Type B pancreatic cell (in vitro differentiated cells): ENCODE measurements around the gene BCL3. TPM values are rescaled to one million over a fixed set of nuclear protein-coding genes. Genes with fewer than 3 reads are reported as not detected.
"Not testable (repeated sequence)": the region's sequence is repeated elsewhere in the genome, so short reads cannot be mapped to it uniquely, and the experiment has no call there.

Experiments
- DNase-seq: peaks from one replicate; pipeline ENCODE4 v3.0.0; 2021; ENCODE audit warnings: mixed read lengths; ENCODE audit not compliant: unreplicated experiment; ENCODE audit errors: extremely low spot score
- H3K27ac Mint-ChIP-seq: 2 replicates; pipeline ENCODE4 v1.8.0; 2021; ENCODE audit warnings: mild to moderate bottlenecking, mixed read lengths
- H3K27me3 Mint-ChIP-seq: 2 replicates; pipeline ENCODE4 v1.8.0; 2021; ENCODE audit warnings: mixed read lengths
- H3K36me3 Mint-ChIP-seq: 2 replicates; pipeline ENCODE4 v1.8.0; 2021; ENCODE audit warnings: mixed read lengths
- H3K4me1 Mint-ChIP-seq: one replicate; pipeline ENCODE4 v1.8.0; 2021; ENCODE audit warnings: mixed read lengths; ENCODE audit not compliant: unreplicated experiment
- H3K4me3 Mint-ChIP-seq: 2 replicates; pipeline ENCODE4 v1.8.0; 2021; ENCODE audit warnings: mild to moderate bottlenecking, mixed read lengths
- H3K9me3 Mint-ChIP-seq: 2 replicates; pipeline ENCODE4 v1.8.0; 2021; ENCODE audit warnings: mixed read lengths
- total RNA-seq: library from RNA; stranded (reverse); gene quantifications from 2 replicates; pipeline ENCODE4 v1.2.1, GENCODE V29; 2021; ENCODE audit warnings: low replicate concordance
- TF ChIP-seq, protein P1 (sequence below): fragments of 200-600 bp; sonication (generic); conservative IDR thresholded peaks from 2 replicates; pipeline ENCODE4 v1.5.0; 2021; ENCODE audit warnings: antibody characterized with exemption, mild to moderate bottlenecking

The BCL3 gene
- total RNA-seq, 1 donor from 2014 or later, result 18.9 TPM

DNA sequence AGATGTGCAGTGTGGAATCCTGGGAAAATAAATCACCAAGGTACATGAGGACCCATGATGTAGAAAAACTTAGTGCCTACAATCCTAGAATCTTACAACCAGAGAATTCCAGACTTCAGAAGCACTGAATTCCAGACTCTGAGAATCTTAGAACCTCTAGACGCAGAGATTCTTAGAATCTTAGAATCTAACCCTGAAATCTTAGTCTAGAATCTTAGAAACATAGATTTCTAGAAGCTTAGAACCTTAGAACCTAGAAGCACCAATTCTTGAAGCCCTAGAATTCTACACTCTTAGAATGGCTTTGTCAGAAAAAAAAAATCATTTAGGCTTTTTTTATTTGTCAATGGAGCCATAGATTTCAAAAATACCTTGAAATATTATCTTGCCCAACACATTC, 43.5 kb upstream of the BCL3 start:
- DNase-seq, result no peak
- H3K27ac Mint-ChIP-seq, result no peak overlapping the region
- no peaks in the 10 kb centered on the region for H3K27me3 Mint-ChIP-seq
- H3K4me3 Mint-ChIP-seq, result no peak overlapping the region
- no peaks in the 10 kb centered on the region for H3K36me3 Mint-ChIP-seq
- H3K4me1 Mint-ChIP-seq, result peaks cover 3% of the 10 kb centered on the region
- no peaks in the 10 kb centered on the region for H3K9me3 Mint-ChIP-seq
- TF ChIP-seq, protein P1, sequence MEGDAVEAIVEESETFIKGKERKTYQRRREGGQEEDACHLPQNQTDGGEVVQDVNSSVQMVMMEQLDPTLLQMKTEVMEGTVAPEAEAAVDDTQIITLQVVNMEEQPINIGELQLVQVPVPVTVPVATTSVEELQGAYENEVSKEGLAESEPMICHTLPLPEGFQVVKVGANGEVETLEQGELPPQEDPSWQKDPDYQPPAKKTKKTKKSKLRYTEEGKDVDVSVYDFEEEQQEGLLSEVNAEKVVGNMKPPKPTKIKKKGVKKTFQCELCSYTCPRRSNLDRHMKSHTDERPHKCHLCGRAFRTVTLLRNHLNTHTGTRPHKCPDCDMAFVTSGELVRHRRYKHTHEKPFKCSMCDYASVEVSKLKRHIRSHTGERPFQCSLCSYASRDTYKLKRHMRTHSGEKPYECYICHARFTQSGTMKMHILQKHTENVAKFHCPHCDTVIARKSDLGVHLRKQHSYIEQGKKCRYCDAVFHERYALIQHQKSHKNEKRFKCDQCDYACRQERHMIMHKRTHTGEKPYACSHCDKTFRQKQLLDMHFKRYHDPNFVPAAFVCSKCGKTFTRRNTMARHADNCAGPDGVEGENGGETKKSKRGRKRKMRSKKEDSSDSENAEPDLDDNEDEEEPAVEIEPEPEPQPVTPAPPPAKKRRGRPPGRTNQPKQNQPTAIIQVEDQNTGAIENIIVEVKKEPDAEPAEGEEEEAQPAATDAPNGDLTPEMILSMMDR, result no peak

DNA sequence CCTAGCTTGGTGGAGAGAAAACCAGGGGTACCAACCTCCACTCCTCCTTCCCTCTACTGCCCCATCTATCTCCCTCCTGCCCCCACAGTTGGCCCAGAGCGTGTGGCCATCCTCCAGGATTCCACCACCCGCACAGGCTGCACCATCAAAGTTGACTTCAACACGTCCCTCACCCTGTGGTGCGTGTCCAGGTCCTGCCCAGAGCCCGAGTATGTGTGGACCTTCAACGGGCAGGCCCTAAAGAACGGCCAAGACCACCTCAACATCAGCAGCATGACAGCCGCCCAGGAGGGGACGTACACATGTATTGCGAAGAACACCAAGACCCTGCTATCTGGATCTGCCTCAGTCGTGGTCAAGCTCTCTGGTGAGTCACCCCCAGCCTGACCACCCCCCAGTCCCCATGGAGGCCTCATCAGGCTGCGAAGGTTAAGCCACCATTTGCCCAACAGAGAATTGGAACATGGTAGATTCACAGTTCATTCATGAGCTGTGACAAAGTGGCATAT, 43.0 kb upstream of the BCL3 start:
- Mint-ChIP-seq H3K27me3 (no peaks in the 10 kb centered on the region), H3K4me3 (no peak overlapping the region), H3K4me1 (peaks cover 3% of the 10 kb centered on the region), H3K9me3 (no peaks in the 10 kb centered on the region), H3K36me3 (no peaks in the 10 kb centered on the region), H3K27ac (no peak overlapping the region)
- no peak for DNase-seq
- TF ChIP-seq, protein P1, result no peak

DNA sequence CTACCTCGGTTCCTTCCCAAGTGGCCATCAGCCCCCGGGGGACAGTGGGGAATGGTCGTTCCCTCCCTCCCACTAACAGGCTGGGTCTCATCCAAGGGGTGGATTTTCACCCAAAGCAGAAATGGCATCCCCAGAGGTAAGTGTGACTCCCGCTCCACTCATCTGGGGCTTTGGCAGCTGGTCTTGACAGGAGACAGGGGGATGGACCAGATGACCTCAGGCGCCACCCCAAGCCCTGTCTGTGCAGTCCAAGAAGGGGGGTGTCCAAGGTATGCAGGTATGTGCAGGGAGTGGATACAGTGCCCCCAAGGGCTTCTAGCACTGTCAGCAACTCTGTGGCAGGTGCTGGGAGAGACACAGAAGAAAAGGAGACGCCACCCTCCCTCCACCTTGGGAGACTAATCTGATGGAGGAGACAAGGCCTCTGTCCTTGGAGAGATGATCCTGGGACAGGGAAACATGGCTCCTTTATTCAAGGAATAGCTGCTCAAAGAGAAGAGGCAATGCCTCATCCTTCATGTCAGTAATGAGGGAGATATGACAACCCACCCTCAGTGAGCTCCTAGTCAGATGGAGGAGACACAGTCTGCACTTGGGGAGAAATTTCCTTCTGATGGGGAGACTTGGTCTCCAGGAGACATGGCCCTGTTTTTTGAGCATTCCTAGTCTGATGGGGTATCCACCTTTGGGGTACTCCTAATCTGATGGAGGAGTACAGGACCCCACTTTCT, 41.8 kb upstream of the BCL3 start:
- H3K4me1 Mint-ChIP-seq, result peaks cover 3% of the 10 kb centered on the region
- TF ChIP-seq, protein P1, result no peak
- H3K36me3 Mint-ChIP-seq, result no peaks in the 10 kb centered on the region
- no peak overlapping the region for H3K27ac Mint-ChIP-seq
- no peaks in the 10 kb centered on the region for H3K27me3 Mint-ChIP-seq
- no peak overlapping the region for H3K4me3 Mint-ChIP-seq
- no peaks in the 10 kb centered on the region for H3K9me3 Mint-ChIP-seq
- no peak for DNase-seq

DNA sequence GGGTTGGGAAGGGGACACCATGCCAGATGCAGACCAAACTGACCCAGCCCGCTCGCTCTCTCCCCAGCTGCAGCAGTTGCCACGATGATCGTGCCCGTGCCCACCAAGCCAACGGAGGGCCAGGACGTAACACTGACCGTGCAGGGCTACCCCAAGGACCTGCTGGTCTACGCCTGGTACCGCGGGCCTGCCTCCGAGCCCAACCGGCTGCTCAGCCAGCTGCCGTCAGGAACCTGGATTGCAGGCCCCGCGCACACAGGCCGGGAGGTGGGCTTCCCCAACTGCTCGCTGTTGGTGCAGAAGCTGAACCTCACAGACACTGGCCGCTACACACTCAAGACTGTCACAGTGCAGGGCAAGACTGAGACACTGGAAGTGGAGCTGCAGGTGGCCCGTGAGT, 40.7 kb upstream of the BCL3 start:
- Mint-ChIP-seq H3K27ac (no peak overlapping the region), H3K36me3 (no peaks in the 10 kb centered on the region), H3K9me3 (no peaks in the 10 kb centered on the region), H3K27me3 (no peaks in the 10 kb centered on the region), H3K4me3 (no peak overlapping the region), H3K4me1 (peaks cover 3% of the 10 kb centered on the region)
- TF ChIP-seq, protein P1, result no peak
- no peak for DNase-seq

DNA sequence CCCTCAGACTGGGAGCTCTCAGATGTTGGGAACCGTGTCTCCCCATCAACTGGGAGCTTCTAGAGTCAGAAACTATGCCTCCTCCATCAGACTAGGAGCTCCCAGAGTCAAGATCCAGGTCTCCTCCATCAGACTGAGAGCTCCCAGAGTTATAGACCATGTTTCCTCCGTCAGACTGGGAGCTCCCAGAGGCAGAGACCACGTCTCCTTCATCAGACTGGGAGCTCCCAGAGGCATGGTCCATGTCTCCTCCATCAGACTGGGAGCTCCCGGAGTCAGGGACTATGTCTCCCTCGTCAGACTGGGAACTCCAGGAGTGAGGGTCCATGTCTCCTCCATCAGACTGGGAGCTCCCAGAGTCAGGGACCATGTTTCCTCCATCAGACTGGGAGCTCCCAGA, 39.6 kb upstream of the BCL3 start:
- H3K4me1 Mint-ChIP-seq, result peaks cover 3% of the 10 kb centered on the region
- H3K27ac Mint-ChIP-seq, result no peak overlapping the region
- DNase-seq, result no peak
- H3K36me3 Mint-ChIP-seq, result no peaks in the 10 kb centered on the region
- TF ChIP-seq, protein P1, result no peak
- H3K4me3 Mint-ChIP-seq, result no peak overlapping the region
- no peaks in the 10 kb centered on the region for H3K9me3 Mint-ChIP-seq
- no peaks in the 10 kb centered on the region for H3K27me3 Mint-ChIP-seq

DNA sequence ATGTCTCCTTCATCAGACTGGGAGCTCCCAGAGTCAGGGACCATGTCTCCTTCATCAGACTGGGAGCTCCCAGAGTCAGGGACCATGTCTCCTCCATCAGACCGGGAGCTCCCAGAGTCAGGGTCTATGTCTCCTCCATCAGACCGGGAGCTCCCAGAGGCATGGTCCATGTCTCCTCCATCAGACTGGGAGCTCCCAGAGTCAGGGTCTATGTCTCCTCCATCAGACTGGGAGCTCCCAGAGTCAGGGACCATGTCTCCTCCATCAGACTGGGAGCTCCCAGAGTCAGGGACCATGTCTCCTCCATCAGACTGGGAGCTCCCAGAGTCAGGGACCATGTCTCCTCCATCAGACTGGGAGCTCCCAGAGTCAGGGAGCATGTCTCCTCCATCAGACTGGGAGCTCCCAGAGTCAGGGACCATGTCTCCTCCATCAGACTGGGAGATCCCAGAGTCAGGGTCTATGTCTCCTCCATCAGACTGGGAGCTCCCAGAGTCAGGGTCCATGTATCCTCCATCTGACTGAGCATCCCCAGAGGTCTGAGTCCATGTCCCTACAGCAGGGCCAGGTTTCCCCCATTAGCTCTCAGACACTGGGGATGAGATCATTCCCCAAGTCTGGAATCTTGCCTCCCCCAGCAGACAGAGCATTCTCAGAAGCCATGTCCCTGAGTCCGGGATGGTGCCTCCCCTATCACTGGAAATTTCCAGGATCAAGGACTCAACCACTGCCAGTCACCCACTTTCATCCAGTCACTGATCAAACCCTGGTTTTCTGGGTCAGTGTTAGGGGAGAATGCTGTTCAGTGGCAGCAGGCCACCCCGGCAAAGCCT, 38.9 kb upstream of the BCL3 start:
- H3K36me3 Mint-ChIP-seq, H3K9me3 Mint-ChIP-seq, H3K4me3 Mint-ChIP-seq, H3K27me3 Mint-ChIP-seq, H3K27ac Mint-ChIP-seq, H3K4me1 Mint-ChIP-seq, DNase-seq: not testable (repeated sequence)
